Putamen (tissue), 1 donor: ENCODE data around the gene TMEM255B.
"Not testable (repeated sequence)": the region's sequence is repeated elsewhere in the genome, so short reads cannot be mapped to it uniquely, and the experiment has no call there.

Source experiments
- DNase-seq: peaks from one replicate; pipeline ENCODE4 v3.0.0-alpha.2; 2016; ENCODE audit warnings: low spot score

TMEM255B gene

DNA sequence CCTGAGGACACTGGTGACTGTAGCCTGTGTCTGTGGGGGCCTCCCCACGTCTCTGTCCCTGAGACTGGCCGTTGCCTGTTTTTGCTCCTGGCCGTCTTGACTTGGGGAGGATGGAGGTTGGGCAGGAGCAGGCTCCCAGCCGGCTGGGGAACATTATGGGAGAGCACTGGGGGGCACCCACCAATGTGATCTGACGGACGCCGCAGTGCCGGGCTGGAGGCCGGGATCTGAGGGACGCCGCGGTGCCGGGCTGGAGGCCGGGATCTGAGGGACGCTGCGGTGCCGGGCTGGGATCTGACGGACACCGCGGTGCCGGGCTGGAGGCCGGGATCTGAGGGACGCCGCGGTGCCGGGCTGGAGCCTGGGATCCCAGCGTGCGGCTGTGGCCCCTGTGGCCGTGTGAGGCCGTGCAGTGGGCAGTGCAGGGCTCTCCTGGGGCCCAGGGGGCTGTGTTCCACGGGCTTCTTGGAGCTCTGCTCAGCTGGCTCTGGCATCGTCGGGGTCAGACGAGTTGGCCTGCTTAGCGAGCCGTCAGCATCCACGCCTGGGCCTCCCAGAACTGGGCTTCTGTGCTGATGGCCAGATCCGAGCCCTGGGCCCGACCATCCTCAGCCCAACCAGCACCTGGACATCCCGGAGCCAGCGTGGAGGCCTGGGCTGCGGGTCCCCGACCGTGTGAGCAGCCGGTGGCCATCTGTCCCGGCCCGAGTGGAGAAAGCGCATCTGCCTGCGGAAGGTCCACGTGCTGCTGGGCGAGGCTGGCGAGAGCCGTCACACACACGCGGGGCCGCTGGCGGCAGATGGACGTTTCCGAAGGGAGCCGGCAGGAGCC lies 59.0 kb downstream of the TMEM255B start:
- DNase-seq: no peak

DNA sequence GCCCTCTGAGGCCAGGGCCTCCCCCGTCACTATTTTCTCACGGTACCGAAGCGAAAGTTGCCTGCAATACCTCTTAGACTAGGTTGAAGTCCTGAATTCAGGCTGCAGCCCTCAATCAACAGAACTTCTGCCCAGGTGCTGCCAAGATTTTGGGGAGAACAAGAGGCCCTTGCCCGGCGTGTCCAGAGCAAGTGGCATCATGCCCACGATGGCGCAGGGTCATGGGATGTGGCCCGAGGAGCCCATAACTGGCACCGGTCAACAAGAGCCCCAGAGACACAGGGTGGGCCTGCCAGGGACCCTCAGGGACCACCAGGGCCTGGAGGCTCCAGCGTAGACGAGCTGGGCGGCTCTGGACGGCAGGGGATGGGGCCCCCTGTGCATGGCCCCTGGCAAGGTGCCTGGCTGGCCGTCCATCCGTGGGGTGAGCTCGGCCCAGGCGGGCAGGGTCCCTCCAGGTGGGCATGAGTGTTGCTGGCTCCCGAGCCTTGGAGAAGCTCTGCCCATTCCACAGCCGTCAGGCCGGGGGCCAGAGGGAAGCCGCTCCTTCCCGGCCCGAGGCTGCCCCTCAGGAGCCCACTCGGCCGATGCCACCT lies 59.8 kb downstream of the TMEM255B start:
- DNase-seq: no peak

DNA sequence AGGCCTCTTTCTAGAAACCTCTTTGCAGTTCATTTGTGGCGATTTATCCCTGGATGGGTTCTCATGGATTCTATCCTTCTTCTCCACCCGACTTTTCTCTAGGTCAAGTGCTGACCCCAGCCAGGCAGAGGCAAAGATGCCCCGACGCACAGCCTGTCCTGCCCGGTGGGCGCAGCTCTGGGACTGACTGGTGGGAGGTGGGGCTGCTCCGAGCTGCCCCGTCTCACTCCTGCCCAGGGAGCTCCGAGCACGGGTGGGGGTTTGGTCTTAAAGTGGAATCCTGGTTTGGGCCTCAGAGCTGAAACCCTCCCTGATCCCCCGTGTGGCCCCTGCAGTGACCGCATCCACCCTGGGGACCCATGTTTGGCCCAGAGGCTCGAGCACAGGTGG lies 60.3 kb downstream of the TMEM255B start:
- DNase-seq: no peak

DNA sequence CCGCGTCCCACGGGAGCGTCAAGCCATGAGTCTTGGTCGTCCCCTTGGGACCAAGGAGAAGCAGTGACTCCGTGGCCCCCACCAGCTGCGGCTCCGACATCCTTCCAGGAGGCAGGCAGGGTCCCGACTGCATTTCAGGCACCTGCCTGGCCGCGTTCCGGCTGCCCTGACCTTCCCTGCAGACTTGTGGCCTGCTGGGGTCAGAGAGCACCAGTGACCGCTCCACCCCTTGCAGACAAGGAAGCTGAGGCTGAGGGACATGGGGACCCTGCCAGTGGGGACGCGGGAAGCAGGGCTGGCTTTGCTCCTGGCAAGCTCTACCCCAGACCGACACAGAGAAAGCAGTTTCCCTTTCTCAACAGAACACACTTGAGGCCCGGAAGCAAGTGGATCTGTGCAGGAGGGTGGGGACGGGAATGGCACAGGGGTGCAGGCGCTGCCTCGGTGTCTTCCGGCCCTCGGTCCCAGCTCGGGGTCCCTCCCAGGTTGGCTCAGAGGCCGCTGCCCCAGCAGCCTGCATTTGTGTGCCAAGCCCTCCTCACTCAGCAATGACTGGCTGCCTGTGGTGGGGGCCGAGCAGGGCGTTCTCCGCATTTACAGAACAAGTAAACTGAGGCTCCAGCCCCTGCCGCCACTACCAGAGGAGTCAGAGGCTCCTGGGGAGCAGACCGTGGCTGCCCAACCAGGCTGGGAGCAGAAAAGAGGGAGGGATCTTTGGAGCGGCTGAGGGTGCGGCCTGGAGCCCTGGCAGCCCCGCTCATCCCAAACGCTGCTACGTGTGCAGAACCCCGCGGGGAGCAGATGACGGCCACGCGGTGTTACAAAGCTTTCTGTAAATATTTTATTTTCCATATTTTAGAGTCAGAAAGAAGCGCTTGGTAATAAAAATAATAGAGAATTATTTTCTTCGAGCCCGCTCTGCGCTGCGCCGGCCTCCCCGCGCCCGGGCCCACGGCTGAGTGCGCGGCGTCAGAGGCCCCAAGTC lies 61.0 kb downstream of the TMEM255B start:
- DNase-seq: no peak

DNA sequence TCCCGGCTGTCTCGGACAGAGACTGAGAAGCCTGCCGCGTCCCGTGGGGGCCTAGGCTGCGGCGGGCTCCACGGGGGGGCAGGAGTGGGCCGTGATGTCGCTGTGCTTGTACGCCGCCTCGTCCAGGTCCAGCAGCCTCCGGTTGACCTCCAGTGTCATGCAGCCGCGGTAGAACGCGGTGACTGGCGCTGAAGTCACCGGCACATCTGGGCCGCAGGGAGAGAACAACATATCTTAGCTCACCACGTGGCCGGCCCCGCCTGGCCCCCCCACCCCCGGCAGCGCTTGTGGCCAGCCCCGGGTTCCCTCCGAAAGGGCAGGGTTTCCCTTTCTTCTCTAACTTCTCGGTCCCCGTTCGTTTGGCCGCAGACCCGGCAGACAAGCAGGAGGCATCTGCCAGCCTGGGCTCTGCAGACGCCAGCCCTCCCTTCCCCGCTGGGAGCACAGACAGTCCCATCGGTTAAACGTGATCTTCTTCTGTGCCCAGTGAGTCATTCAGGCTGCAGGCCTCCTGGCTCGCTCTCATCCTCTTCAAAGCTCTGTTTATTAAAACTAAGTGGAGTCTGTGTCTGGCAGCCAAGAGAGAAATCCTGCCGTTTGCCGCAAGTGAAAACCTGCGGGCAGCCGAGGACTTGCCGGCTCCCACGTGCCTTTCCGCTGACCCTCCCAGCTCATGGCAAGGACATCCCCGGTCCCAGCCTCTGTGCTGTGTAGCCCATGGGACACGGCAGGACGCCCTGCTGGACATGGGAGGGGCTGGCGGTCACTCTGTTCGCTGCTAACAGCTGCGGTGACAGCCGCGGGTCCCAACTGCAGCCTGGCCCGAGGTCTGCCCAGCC lies 62.0 kb downstream of the TMEM255B start:
- peak; percentile 73 for DNase-seq

DNA sequence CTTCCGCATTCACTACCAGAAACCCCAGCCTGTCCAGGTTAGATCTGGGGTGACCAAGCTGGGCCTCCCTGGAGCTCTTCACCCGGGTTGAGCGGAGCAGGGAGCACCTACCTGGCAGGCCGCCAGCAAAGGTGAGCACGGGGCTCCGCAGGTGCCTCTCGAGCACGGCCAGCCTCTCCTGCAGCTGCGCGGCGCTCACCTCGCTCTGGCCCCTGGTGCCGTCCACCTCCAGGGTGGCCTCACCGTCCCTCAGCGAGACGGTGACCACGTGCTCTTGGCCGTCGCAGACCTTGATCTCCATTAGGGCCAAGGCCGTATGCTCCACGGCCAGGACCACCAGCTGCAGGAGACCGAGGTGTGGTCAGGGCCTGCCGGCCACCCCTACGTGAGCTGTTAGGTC lies 62.8 kb downstream of the TMEM255B start:
- no peak for DNase-seq

DNA sequence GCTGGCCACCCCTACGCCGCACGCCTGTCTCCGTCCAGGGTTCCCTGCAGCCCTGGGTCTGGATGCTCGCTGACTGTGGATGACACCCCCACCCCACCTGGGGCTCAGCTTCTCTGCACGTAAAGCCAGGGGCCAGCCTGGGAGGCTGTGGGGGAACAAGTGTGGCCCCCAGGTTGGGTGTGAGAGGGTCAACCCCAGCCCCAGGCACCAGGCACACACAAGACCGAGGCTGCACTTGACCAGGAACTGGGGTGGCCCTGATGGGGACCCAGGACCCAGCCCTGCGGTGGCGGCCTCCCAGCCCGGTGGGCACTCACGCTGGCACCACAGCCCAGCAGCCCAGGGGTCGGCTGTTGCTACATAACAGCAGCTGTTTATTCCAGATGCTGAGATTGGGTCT lies 63.2 kb downstream of the TMEM255B start:
- no peak for DNase-seq

DNA sequence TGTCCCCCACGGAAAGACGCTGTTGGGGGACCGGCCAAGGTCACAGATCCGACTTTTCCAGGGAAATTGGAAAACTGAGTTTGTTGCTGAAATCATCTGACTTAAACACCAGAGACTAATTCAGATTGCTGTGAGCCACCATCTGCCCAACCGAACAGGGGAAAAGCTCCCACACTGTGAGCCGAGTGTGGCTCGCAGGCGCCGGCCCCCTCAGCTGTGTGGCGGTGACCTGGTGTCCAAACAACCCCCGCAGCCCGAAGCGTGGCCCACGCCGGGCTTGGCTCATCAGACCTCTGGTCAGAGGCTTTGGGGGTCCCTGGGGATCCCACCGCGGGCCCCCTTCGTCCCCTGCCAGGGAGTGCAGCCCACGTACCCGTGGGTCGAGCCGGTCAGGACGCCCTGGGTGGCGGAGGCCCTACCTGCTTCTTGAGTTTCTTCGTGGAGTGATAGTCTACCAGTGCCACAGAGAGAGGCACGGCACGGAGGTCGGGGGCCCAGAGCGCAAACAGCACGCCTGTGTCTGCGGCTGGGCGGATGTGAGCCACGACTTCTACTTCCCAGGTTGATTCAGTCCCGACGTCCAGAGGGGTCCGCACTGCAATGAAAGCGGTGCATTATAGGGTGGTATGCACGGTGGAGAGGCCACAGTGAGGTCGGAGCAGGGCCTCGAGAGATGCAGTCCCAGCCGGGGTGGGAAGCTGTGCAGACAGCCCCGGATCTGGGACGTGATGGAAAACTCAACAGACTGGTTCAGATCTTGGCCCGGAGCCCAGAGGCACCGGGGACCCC lies 64.1 kb downstream of the TMEM255B start:
- DNase-seq: no peak

DNA sequence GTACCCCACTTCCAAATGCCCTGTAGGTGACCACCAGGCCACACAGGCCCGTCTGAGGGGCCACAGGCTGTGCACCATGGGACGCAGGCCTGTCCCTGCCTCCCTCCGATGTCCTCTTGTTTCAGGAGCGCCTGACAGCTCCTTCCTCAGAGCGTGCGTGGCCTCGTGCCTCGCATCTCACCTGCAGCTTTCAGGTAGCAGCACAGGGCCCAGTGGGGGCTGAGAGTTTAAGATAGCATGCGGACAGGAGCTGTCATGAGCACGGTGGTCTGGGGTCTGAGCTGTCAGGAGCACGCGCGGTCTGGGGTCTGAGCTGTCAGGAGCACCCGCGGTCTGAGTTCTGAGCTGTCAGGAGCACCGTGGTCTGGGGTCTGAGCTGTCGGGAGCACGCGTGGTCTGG lies 64.7 kb downstream of the TMEM255B start:
- no peak for DNase-seq

DNA sequence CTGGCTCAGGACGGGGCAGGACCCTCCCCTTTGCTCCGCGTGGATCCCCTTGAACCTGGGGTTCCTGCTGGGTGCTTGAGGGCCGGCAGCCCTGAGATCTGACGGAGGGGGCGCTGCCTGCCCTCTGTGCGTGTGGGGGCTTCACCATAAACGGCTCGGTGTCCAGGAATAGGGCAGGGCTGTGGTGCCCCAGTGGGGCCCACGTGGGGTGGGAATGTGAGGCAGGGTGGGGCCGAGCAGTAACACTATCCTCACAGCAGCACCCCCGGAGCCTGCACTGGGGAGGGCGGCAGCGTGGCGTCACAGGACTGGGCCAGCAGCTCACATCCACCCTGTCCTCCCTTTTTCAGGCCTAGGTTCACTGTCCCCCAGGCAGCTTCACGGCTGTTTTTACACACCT lies 66.8 kb downstream of the TMEM255B start:
- no peak for DNase-seq

DNA sequence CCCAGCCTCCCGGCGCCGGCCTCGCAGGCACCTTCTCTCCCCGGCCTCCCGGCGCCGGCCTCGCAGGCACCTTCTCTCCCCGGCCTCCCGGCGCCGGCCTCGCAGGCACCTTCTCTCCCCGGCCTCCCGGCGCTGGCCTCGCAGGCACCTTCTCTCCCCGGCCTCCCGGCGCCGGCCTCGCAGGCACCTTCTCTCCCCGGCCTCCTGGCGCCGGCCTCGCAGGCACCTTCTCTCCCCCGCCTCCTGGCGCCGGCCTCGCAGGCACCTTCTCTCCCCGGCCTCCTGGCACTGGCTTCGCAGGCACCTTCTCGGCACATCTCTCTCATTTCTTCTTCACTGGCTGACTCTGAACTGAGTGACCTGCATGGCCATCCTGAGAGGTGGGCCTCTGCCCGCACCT lies 67.4 kb downstream of the TMEM255B start:
- DNase-seq: not testable (repeated sequence)

DNA sequence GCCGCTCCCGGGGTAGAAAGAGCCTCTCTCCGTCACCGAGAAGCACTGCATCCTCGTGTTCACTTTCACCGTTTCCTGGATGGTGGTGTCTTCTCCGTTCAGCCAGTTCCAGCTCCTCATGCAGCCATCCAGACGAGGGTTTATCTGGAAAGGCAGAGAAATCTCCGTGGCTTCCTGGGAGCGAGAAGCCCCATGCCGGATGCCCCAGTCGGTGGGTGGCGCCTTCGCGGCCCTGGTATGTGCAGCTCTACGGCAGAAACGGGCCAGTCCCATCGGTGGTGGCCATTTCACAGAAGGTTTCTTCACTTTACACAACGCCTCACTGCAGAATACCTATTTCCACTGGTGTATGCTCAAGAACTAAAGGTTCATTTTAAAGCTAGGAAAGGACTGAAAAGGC lies 68.0 kb downstream of the TMEM255B start:
- DNase-seq: no peak

DNA sequence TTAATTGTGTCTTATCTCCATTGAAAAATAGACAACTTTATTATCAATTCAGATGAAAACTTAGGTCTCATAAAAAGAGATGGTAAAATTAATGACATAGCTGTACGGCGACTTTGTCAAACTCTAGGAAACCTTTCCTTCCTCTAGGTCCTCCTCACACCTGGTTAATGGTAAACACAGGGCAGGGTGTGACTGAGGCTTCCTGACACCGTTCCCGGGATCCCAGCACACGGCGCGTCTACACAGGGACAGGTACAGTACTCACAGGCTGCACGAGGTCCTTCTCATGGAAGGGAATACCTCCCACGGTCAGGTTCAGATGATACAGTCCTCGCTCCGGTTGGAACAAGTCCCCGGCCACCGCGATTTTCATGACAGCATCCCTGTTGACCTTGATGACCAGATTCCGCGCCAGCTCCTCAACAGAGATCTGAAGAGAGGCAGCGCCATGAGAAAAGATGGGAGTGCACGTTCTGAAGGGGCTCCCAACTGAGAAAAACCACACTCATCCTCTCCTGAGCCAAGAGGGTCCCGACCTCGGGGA lies 69.3 kb downstream of the TMEM255B start:
- DNase-seq: no peak

DNA sequence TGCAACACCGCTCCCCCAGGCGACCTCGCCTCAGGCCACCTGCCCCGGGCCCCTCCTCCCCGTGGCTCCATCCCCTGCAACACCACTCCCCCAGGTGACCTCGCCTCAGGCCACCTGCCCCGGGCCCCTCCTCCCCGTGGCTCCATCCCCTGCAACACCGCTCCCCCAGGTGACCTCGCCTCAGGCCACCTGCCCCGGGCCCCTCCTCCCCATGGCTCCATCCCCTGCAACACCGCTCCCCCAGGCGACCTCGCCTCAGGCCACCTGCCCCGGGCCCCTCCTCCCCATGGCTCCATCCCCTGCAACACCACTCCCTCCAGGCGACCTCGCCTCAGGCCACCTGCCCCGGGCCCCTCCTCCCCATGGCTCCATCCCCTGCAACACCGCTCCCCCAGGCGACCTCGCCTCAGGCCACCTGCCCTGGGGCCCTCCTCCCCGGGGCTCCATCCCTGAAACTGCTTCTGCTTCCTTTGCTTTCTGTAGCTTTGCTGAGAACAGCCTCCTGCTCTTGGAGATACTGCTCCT lies 71.5 kb downstream of the TMEM255B start:
- DNase-seq: not testable (repeated sequence)

DNA sequence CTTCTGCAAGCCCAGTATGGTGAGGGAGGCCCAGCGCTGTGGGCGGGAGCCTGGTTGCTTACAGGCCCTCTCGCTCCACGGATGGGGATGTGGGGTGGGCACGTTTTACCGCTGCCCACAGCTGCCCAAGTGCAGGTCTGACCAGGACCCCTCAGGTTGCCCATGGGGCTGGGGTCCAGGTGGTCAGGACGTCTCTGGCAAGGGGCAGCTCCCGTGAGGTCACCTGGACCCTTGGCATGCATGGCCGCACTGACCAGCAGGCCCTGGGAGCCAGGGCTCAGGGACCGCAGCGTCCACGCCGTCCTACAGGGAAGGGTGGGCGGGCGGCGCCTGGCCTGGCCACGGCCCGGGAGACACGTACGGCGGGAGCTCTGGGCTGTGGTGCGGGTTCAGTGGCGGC lies 72.0 kb downstream of the TMEM255B start:
- no peak for DNase-seq

DNA sequence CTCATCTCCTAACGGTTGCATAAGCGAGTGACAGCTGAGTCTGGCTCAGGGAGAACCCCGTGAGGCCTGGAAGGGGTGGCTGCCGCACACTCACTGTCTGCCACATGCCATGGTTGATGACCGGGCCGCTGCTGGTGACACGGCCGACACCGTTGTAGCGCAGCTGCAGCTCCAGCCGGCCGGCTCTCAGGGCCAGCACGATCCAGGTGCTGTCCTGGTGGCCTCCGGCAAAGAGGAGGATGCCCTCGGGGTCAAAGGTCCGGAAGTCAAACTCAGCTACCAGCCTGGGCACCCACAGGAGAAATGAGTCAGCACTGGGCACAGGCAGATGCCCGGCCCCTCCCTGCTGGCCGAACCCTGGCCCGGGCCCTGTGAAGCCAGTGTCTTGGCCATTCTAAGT lies 73.2 kb downstream of the TMEM255B start:
- DNase-seq: no peak

DNA sequence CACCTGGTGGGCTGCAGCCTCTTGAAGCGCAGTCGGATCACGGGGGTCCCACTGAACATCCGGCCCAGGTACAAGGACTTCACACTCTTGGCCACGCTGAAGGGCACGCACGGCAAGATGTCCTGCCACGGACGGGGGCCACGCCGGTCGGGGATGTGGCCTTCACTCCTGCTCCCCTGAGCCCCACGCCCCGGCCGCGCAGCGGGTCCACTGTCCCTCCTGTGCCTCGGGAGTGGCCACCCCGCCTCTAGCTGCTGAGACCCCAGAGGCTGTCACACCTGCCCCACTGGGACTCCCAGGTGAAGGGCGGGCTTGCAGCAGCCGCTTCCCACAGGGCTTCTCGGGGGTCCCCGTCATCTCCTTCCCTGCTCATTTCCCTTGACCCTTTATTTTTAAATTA lies 73.6 kb downstream of the TMEM255B start:
- DNase-seq: no peak

DNA sequence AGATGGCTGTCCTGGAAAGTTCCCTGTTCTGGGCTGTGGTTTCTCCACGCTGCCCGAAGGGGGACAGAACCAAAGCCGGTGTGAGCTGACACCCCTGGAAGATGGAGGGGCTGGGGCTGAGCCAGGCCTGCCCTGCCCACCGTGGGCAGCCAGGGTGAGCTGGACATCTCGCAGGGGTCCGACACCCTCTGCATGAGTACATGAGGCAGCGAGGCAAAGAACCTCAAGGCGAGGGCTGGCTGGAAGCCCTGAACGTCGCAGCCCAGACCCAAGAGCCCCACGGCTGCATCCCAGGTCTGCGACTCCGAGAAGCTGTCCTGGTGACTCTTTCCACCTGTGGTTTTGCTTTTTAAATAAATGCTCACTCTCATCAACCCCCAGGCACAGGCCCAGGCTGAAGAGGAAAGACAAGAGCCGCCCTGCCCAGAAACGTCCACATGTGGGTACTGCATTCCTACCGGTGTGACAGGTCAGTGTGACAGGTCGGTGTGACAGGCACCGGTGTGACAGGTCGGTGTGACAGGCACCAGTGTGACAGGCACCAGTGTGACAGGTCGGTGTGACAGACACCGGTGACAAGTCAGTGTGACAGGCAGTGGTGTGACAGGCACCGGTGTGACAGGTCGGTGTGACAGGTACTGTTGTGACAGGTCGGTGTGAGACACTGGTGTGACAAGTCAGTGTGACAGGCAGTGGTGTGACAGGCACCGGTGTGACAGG lies 74.2 kb downstream of the TMEM255B start:
- no peak for DNase-seq

DNA sequence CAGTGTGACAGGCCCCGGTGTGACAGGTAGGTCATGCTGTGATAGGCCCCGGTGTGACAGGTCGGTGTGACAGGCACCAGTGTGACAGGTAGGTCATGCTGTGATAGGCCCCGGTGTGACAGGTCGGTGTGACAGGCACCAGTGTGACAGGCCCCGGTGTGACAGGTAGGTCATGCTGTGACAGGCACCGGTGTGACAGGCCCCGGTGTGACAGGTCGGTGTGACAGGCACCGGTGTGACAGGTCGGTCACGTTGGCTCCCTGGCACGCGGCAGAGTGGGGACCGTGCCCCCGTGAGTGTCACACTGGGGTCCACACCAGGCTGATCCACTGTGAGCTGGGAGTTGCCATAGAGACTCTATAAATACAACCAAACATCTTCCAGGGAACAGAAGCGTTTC lies 75.0 kb downstream of the TMEM255B start:
- DNase-seq: not testable (repeated sequence)
